ENCODE measurements around the gene RUSF1.

DNA sequence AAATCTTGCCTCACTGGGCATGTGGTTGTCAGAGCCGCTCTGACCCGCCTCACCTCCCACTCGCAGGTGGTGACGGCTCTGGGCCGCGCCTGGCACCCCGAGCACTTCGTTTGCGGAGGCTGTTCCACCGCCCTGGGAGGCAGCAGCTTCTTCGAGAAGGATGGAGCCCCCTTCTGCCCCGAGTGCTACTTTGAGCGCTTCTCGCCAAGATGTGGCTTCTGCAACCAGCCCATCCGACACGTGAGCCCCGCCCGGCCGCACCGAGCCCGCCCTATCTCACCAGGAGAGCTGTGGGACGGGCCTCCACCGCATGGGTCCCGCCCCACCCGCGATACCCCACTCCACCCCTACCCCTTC, 32.3 kb downstream of the RUSF1 start:
- TF ChIP-seq POLR2A (IDR thresholded peaks at IDR 0.05), result no peak
- TF ChIP-seq, protein P1, sequence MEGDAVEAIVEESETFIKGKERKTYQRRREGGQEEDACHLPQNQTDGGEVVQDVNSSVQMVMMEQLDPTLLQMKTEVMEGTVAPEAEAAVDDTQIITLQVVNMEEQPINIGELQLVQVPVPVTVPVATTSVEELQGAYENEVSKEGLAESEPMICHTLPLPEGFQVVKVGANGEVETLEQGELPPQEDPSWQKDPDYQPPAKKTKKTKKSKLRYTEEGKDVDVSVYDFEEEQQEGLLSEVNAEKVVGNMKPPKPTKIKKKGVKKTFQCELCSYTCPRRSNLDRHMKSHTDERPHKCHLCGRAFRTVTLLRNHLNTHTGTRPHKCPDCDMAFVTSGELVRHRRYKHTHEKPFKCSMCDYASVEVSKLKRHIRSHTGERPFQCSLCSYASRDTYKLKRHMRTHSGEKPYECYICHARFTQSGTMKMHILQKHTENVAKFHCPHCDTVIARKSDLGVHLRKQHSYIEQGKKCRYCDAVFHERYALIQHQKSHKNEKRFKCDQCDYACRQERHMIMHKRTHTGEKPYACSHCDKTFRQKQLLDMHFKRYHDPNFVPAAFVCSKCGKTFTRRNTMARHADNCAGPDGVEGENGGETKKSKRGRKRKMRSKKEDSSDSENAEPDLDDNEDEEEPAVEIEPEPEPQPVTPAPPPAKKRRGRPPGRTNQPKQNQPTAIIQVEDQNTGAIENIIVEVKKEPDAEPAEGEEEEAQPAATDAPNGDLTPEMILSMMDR (IDR thresholded peaks at IDR 0.05), result no peak
- TF ChIP-seq EP300 (IDR thresholded peaks at IDR 0.05), result no peak
